Measurements from ENCODE around the gene COP1. TPM values are rescaled to one million over a fixed set of nuclear protein-coding genes. Genes with fewer than 3 reads are reported as not detected.

The COP1 gene
- total RNA-seq, 1 donor from 2014 or later, result 37.0 TPM

DNA sequence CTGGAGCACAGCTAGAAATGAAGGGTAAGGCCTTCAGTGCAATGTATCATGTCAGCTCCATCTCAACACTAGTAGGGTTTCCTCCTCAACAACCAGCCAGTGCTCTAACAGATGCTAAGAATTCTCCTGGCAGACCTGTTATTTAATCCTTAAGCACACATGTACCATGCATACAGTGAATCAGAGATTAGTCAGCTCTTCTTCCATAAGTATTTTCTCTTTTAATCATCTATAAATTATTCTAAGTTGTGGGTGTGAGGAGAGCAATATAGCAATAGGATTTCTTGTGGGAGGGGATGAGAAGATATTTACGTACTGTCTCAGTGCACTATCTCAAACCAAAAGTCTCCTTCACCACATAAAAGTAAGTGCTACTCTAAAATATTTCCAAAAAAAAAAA lies 95.3 kb downstream of the COP1 start:
- TF ChIP-seq, protein P1, sequence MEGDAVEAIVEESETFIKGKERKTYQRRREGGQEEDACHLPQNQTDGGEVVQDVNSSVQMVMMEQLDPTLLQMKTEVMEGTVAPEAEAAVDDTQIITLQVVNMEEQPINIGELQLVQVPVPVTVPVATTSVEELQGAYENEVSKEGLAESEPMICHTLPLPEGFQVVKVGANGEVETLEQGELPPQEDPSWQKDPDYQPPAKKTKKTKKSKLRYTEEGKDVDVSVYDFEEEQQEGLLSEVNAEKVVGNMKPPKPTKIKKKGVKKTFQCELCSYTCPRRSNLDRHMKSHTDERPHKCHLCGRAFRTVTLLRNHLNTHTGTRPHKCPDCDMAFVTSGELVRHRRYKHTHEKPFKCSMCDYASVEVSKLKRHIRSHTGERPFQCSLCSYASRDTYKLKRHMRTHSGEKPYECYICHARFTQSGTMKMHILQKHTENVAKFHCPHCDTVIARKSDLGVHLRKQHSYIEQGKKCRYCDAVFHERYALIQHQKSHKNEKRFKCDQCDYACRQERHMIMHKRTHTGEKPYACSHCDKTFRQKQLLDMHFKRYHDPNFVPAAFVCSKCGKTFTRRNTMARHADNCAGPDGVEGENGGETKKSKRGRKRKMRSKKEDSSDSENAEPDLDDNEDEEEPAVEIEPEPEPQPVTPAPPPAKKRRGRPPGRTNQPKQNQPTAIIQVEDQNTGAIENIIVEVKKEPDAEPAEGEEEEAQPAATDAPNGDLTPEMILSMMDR (IDR thresholded peaks at IDR 0.05), result no peak
- no peak for DNase-seq (ENCODE audit: low spot score)
- no peaks in the 10 kb centered on the region for H3K9me3 Mint-ChIP-seq (ENCODE audit: low read depth)
- H3K4me3 Mint-ChIP-seq (ENCODE audit: unreplicated experiment), result no peak overlapping the region
- H3K27ac Mint-ChIP-seq (ENCODE audit: unreplicated experiment), result peak overlapping the region; percentile 41
- no peaks in the 10 kb centered on the region for H3K27me3 Mint-ChIP-seq (ENCODE audit: low read depth)
- H3K4me1 Mint-ChIP-seq (ENCODE audit: low read depth), result peaks cover 21% of the 10 kb centered on the region
- peaks cover 7% of the 10 kb centered on the region for H3K36me3 Mint-ChIP-seq (ENCODE audit: low read depth)

- Mint-ChIP-seq H3K36me3 (ENCODE audit: low read depth) (peaks cover 10% of the 10 kb centered on the region), H3K27ac (ENCODE audit: unreplicated experiment) (peak overlapping the region; percentile 79), H3K4me1 (ENCODE audit: low read depth) (peaks cover 21% of the 10 kb centered on the region), H3K4me3 (ENCODE audit: unreplicated experiment) (no peak overlapping the region), H3K9me3 (ENCODE audit: low read depth) (no peaks in the 10 kb centered on the region), H3K27me3 (ENCODE audit: low read depth) (no peaks in the 10 kb centered on the region)
- TF ChIP-seq, protein P1 (IDR thresholded peaks at IDR 0.05), result no peak
- DNase-seq (ENCODE audit: low spot score), result no peak
These were observed 96.9 kb downstream of the COP1 start for GRCh38 chr1:176110203-176110602.

- Mint-ChIP-seq H3K9me3 (ENCODE audit: low read depth) (peaks cover 4% of the 10 kb centered on the region), H3K4me1 (ENCODE audit: low read depth) (peaks cover 6% of the 10 kb centered on the region), H3K27ac (ENCODE audit: unreplicated experiment) (no peak overlapping the region), H3K36me3 (ENCODE audit: low read depth) (peaks cover 22% of the 10 kb centered on the region), H3K4me3 (ENCODE audit: unreplicated experiment) (no peak overlapping the region), H3K27me3 (ENCODE audit: low read depth) (no peaks in the 10 kb centered on the region)
- DNase-seq (ENCODE audit: low spot score), result no peak
- TF ChIP-seq, protein P1 (IDR thresholded peaks at IDR 0.05), result no peak
These were observed 104.2 kb downstream of the COP1 start for GRCh38 chr1:176102768-176103350.

- Mint-ChIP-seq H3K36me3 (ENCODE audit: low read depth) (peaks cover 22% of the 10 kb centered on the region), H3K4me1 (ENCODE audit: low read depth) (peaks cover 3% of the 10 kb centered on the region), H3K27me3 (ENCODE audit: low read depth) (no peaks in the 10 kb centered on the region), H3K4me3 (ENCODE audit: unreplicated experiment) (no peak overlapping the region), H3K9me3 (ENCODE audit: low read depth) (peaks cover 4% of the 10 kb centered on the region), H3K27ac (ENCODE audit: unreplicated experiment) (no peak overlapping the region)
- no peak for DNase-seq (ENCODE audit: low spot score)
- TF ChIP-seq, protein P1 (IDR thresholded peaks at IDR 0.05), result no peak
These were observed 105.0 kb downstream of the COP1 start for GRCh38 chr1:176101951-176102642.

GRCh38 chr1:176098560-176098959 lies 108.5 kb downstream of the COP1 start:
- H3K36me3 Mint-ChIP-seq (ENCODE audit: low read depth), result peaks cover 17% of the 10 kb centered on the region
- TF ChIP-seq, protein P1 (IDR thresholded peaks at IDR 0.05), result no peak
- no peak overlapping the region for H3K27ac Mint-ChIP-seq (ENCODE audit: unreplicated experiment)
- no peak for DNase-seq (ENCODE audit: low spot score)
- peaks cover 4% of the 10 kb centered on the region for H3K9me3 Mint-ChIP-seq (ENCODE audit: low read depth)
- H3K4me3 Mint-ChIP-seq (ENCODE audit: unreplicated experiment), result no peak overlapping the region
- H3K4me1 Mint-ChIP-seq (ENCODE audit: low read depth), result peaks cover 3% of the 10 kb centered on the region
- no peaks in the 10 kb centered on the region for H3K27me3 Mint-ChIP-seq (ENCODE audit: low read depth)
